RKO (cell line): ENCODE results near the gene IL4I1.

ENCODE experiments used
- DNase-seq: peaks from one replicate; pipeline ENCODE4 v3.0.0-alpha.2; 2016; ENCODE audit warnings: low spot score

IL4I1 gene

DNA sequence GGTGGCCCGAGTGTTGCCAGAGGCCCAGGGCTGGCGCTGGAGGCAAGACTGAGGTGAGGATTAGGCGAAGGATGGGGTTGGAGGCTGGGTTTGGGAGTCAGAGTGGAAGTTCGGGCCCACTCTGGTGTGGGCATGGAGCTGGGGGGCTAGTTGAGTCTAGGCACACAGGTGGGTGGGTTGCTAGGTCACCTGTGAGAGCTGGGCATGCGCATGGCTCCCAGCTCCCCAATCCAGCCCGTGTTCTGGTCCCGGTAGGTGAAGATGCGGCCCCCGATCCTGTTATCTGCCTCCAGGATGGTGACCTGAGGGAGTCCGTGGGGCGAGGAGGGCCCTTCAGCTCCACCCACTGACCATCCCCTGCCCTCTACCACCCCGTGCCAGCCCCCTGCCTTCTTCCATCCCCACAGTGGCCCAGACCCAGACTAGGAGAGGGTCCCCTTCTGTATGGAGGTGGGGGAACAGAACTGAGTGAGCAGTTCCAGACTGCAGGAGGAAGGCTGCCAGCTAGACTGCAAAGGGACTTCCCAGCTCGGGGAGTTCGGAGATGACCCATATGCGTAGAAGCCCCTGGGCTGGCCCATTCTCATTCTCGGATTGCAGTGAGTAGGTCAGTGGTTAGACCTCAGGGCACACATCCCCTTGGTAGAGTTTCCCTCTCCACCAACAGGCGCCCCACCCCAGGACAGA, 1.7 kb downstream of the IL4I1 start:
- no peak for DNase-seq

DNA sequence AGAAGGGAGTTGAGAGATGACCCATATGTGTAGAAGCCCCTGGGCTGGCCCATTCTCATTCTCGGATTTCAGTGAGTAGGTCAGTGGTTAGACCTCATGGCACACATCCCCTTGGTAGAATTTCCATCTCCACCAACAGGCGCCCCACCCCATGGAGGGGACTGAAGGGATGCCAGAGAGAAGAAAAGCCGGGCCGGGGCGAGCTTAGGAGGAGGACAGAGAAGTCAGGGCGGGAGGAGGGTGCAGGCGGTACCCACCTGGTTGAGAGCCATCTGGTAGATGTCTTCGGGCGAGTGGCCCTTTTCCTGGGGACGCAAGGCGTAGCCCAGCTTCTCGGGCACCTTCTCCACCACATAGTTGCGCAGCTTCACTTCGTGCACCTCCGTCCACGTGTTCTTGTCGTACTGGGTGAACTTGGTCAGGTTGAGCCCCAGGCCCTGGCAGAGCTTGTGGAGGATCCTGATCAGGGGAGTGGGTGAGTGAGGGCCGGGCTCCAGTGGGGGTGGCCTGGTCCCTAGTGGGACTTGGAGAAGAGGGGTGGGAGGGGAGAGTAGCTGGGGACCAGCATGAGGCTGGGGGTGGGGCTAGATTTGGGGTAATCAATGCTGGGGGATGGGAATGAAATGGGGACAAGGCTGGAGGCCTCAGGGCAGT, 2.5 kb downstream of the IL4I1 start:
- DNase-seq = no peak

- no peak for DNase-seq
Observed at GRCh38 chr19:49892716-49893115, 4.0 kb downstream of the IL4I1 start.

- DNase-seq = no peak
Observed at GRCh38 chr19:49891393-49891792, 5.3 kb downstream of the IL4I1 start.

- DNase-seq = no peak
Observed at GRCh38 chr19:49890349-49891311, 6.1 kb downstream of the IL4I1 start.

- DNase-seq = no peak
Observed at GRCh38 chr19:49889687-49890348, 6.9 kb downstream of the IL4I1 start.

GRCh38 chr19:49889038-49889686, 7.5 kb downstream of the IL4I1 start:
- DNase-seq = no peak

GRCh38 chr19:49888510-49888824, 8.2 kb downstream of the IL4I1 start:
- no peak for DNase-seq

DNA sequence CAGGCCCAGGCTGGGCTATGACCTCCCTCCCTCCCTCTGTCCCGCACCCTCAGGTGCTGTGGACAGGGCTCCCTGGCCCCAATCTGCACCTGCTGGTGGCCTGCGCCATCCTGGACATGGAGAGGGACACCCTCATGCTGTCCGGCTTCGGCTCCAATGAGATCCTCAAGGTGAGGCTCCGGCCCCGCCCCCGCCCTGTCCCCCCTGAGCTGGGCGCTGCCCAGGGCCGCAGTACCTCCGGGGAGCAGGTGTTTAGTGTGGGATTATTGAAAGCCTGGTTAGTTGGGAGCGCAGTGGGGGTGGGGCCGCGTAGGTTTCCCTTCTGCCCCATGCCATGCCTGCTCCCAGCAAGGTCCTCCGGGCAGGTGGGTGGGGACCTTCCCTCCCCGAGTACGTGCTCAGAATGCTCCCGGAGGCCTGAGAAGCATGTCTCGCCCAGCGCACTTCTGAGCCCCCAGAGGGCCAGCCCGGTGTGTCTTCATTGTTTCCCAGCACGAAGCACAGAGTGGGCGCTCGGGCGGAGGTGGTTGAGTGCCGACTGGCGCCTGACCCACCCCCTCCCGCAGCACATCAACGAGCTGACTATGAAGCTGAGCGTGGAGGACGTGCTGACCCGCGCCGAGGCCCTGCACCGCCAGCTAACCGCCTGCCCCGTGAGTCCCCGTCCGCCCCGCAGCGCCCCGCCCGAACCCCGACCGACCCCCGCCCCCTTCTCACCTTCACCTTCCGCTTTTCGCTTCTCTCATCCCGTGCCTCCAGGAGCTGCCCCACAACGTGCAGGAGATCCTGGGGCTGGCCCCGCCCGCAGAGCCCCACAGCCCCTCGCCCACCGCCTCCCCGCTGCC, 8.8 kb downstream of the IL4I1 start:
- DNase-seq = no peak

- no peak for DNase-seq
Observed at GRCh38 chr19:49887037-49887664, 9.5 kb downstream of the IL4I1 start.

DNA sequence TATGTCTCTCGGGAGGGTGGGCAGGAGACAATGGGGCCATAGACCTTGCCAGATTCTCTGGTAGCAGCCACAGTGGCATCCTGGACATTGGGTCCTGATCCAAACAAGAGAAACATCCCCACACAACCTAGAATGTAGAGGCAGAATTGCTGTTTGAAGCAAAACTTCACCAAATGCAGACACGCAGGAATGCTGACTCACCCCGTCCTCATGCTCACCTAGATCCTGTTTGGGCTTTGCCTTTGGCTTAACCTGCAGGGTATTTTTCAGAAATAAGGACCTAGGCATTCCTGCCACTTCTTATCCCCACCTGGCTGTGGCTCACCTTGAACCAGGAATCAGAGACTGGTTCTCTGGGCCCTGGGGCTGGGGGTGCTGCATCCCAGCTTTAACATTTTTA, 11.9 kb downstream of the IL4I1 start:
- no peak for DNase-seq

DNA sequence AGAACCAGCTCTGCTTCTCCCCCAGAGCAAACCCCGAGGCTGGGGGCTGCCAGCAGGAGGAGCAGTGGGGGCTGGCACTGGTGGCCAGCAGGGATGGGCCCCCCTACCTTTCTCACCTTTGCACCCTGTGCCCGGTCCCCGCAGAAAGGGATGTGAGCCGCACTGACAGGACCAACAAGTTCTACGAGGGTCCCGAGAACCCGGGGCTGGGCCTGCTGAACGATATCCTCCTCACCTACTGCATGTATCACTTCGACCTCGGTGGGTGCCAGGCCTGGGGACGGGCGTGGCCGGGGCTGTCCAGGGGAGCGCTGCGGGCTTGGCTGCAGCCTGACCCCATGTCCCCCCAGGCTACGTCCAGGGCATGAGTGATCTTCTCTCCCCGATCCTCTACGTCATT, 12.6 kb downstream of the IL4I1 start:
- no peak for DNase-seq

DNA sequence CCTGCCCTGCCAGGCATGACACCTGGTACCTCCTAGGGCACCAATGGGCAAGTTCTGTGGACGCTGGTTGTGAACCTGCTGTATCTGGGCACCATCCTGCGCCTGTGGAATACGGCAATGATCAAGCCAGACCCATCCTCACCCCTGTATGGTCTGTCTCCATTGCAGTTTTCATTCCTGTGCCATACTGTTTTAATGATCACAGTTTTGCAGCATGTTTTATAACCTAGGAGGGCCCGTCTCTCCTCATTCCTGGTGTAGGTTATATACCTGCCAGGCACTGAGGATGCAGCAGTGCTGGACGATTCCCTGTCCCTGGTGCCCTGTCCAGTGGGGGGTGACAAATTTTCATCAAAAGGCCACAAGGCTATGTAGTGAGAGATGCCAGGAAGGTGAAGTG, 13.6 kb downstream of the IL4I1 start:
- DNase-seq = no peak

DNA sequence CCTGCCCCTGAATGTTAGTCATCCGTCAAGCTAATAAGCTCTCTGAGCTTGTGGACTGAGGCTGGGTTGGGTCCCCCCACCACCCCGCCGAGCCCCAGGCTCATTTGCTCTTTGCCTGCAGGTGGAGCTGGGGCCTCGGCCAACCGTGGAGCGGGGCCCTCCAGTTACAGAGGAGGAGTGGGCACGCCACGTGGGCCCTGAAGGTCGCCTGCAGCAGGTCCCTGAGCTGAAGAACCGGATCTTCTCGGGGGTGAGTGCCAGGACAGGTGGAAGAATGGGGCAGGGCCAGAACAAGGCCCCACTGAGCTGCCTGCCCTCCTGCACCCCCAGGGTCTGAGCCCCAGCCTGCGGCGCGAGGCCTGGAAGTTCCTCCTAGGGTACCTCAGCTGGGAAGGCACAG, 14.0 kb downstream of the IL4I1 start:
- DNase-seq = no peak

- no peak for DNase-seq
Observed at GRCh38 chr19:49881672-49882394, 14.9 kb downstream of the IL4I1 start.

GRCh38 chr19:49881186-49881585, 15.5 kb downstream of the IL4I1 start:
- DNase-seq = no peak

GRCh38 chr19:49880162-49880869, 16.4 kb downstream of the IL4I1 start:
- no peak for DNase-seq

DNA sequence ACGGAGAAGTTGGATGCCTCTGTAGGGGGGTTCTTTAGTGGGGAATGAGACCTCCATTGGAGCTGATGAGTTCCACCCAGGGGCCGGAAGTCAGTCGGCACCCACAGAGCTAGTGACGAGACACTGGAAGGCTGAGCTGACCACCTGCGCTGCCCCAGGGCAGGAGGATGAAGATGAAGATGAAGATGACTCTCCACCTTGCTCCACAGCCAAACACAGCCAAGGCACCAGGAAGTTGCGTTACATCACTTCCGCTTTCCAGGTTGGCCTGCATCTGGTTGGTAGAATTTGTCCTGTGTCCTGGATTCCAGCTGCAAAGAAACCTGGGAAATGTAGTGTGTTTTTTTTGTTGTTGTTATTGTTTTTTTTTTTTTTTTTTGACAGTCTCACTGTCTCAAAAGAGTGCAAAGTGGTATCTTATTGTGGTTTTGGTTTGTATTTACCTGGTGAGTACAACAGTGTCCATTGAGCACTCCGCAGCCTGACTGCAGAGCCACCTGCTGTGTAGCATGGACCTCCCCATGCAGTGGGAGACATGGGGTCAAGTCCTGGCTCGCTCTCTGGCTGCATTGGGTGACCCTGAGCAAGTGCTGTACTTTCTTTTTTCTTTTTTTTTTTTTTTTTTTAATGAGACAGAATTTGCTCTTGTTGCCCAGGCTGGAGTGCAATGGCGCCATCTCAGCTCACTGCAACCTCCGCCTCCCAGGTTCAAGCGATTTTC, 17.3 kb downstream of the IL4I1 start:
- no peak for DNase-seq

DNA sequence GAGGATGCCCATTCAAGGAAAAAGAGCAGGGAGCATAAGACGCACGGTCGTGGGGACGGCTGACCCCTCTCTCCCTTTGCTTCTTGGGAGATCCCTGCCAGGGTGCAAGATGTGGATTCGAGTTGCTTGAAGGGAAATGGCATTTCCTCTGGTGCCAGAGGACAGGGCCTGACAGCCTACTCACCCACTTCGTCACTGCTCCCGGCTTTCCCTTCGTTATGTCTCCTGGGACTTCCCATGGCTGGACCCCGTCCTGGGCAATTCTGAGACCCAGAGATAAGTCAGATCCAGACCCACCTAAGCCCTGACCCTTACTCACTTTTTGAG, 18.0 kb downstream of the IL4I1 start:
- no peak for DNase-seq
